HG03097 (cell line): Measurements from ENCODE around the gene STAT5A.
"Not testable (repeated sequence)": the region's sequence is repeated elsewhere in the genome, so short reads cannot be mapped to it uniquely, and the experiment has no call there.

Experiments used
- ATAC-seq: cut with Tn5 transposase; IDR thresholded peaks from one replicate; pipeline ENCODE4 v1.9.1; 2021; ENCODE audit not compliant: unreplicated experiment, low FRiP score

The STAT5A gene

DNA sequence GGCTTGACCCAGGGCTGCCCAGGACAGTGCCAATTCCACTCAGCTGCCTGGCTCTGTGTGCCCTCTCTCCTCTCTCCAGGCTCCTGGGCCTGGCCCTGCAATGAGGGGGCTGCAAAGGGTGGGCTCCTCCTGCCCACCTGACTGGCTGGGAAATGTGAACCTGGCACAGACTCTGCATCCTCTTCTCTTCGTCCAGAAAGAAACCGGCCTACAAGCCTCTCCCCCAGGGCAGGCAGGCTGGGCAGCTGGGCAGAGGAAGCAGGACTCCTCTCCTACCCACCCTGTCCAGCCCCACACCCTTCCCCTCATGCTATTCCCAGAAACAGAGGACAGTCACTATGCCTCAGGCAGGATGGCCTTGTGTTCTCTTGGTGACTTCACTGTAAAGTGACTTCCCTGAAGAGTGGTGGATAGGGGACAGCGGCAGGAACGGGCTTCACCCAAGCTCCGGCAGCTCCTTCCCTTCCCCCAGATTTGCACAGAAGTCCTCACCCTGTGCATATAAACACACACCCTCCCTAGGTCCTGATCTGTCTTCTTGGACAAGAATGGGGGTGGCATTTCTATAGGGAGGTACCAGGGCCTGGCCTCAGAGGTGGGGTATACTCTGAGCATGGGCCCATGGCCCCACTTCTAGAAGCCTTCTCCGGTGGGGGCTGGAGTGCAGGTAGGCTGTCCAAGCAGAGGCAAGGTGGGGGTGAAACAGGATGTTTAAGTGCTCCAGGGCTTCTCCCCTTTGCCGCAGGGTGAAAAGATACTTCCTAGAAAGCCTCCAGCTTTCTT, 4.9 kb upstream of the STAT5A start:
- ATAC-seq, result no peak

DNA sequence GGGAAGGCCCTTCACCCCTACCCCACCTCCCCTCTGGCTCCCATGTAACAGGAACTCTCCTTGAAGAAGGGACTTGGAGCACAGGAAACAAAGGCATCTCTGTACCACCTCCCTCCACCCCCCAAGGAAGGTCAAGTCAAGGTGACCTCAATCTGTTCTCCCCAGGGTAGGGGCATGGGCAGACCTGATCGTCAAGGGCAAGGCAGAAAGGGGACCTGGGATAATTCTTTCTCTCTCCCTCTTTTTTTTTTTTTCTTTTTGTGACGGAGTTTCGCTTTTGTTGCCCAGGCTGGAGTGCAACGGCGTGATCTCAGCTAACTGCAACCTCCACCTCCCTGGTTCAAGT, 4.3 kb upstream of the STAT5A start:
- no peak for ATAC-seq

DNA sequence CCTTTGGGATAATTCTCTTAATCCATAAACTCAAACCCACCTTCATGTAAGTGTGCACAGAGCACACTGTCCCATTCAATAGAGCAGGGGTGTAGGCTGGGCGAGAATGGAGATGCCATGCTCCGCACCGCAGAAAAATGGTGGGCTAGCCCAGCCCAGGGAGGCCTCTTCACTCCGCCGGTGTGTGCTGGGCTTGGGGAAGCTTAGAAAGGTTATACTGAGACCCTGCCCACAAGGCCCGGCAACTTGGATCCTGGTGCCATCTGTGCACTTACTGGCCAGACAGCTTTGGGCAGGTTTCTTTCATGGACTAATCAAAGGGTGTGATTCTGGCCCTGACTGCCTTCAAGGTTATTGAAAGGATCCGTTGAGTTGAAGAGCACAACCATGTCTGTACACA, 3.7 kb upstream of the STAT5A start:
- ATAC-seq, result no peak

- ATAC-seq, result no peak
Measured at GRCh38 chr17:42285346-42286050, 2.8 kb upstream of the STAT5A start.

DNA sequence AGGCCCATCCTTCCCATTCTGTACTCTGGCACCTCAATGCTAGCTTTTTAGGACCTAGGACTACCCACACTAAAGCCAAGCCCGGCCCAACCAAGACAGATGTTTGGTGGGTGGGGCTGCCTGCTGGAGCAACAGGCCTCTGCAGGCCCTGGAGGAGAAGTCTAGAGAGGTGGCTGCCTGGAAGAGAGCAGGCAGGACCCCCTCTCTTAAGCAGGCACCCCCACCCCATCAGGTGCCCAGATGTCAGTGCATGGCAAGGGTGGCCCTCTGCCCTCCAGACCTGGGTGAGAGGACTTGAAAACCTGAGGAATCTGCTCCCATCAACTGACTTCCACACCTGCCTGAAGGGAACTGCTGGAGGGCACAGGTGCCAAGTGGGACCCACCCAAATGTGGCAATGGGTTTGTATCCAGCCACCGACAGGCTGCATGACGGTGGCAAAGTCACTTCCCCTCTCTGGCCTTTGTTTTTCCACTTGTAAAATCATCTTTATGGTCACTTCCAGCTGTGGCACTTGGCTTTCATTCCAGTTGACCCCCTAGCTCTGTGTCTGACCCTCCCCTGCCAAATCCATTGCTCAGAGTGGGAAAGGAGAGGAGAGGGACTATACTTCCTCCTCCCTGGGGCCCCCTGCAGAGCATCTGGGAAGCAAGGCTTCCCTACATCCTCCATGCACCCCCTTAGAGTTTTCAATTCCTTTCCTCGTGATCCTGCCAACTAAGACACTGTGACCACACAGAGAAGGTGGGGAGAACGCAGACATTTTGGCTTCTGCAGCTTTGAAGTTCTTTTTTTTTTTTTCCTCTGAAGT, 1.7 kb upstream of the STAT5A start:
- ATAC-seq, result no peak

DNA sequence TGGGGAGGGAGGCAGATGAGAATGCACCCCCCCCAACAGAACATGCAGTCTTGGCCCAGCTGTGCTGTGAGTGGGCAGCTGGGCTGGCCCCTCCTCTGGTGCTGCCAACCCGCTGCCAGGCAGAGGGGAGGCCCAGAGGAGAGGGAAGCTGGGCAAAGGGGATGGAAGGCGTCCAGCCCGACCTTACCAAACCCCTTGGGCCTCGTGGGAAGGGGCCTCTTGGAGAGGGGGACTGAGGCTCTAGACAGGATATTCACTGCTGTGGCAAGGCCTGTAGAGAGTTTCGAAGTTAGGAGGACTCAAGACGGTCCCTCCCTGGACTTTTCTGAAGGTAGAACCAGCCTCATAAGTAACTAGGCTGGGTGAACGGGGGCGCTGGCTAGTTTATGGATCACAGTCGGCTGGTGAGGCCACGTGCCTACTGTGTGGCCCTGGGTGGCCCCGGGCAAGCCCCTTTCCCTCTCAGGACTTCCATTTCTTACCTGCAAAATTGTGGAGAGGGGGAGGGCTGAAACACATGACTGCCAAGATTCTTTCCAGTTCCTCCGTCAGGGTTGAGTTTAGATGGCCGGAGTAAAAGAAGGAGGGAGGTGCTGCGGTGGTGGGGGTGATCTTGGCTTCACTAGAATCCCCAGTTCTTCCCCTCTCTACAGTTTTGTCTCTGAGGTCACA, 857 bp upstream of the STAT5A start:
- ATAC-seq, result no peak

- no peak for ATAC-seq
Measured at GRCh38 chr17:42288803-42289610, 709 bp downstream of the STAT5A start.

- no peak for ATAC-seq
Measured at GRCh38 chr17:42289611-42290181, 1.4 kb downstream of the STAT5A start.

GRCh38 chr17:42290577-42290976, 2.3 kb downstream of the STAT5A start:
- no peak for ATAC-seq

GRCh38 chr17:42291129-42291528, 2.8 kb downstream of the STAT5A start:
- no peak for ATAC-seq

DNA sequence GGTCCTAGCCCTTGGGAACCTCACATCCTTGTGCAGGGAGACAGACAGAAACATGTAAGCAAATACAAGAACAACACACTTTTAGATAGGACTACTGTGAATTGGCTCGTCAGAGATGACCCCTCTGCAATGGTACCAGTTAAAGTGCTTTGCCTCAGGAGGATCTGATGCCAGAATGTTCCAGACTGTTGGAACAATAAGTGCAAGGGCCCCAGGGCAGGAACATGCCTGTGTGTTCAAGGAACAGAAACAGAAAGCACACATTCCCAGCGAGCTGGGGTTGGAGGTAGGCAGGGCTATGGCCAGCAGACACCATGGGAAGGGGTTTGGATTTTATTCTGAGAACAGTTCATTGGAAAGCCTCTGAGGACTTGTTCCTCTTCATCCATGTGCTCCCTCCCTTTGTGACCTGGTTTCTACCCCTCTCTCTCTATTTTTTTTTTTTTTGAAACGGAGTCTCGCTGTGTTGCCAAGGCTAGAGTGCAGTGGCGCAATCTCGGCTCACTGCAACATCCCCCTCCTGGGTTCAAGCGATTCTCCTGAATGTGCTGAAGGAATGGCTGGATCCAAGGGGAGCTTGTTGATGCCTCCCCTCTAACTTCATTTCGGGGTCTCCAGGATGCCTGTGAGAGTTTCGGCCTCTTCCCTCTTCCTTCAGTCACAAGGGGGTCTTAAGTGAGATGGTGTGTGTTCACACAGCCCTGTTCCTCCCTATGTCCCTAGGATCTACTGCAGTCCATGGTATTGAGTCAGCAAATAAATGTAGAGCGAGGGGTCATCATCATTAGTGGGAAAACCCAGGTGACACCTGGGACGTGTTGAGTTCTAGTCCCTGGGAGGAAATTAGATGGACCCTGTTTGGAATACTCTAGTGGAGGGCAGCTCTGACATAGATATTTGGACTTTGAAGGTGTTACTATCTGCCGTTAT, 6.4 kb downstream of the STAT5A start:
- no peak for ATAC-seq

DNA sequence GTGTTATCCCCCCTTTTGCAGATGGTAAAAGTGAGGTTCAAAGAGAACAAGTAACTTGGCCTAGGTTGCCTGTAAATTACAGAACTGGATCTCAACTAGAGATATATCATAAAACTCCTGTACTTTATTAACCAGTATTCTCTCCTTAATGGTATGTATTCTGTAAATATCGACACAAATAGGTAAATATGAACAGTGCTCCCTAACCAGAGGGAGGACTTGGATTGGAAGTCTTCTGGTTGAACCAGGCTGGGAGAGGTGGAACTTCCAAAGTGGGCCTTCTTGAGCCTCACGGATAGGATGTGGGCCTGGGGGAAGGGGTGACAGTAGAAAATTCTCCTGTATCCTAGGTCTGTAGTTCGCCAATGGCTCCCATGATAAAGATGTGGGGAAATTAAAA, 7.7 kb downstream of the STAT5A start:
- ATAC-seq, result no peak

GRCh38 chr17:42297775-42298174, 9.5 kb downstream of the STAT5A start:
- ATAC-seq, result not testable (repeated sequence)

GRCh38 chr17:42299361-42299760, 11.1 kb downstream of the STAT5A start:
- ATAC-seq, result not testable (repeated sequence)

- not testable (repeated sequence) for ATAC-seq
Measured at GRCh38 chr17:42299913-42300312, 11.6 kb downstream of the STAT5A start.

DNA sequence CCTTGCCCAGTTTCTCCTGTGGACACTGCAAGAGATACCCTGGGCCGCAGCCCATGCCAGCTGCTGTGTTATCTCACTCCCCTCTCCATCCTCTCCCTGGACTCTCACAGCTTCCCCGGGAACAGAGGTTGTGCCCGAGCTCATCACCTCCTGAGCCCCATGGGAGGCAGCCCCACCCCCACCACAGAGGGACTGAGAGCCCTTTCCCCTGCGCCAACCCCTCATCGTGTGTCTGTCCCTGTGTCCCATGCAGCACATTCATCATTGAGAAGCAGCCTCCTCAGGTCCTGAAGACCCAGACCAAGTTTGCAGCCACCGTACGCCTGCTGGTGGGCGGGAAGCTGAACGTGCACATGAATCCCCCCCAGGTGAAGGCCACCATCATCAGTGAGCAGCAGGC, 12.7 kb downstream of the STAT5A start:
- ATAC-seq, result no peak

DNA sequence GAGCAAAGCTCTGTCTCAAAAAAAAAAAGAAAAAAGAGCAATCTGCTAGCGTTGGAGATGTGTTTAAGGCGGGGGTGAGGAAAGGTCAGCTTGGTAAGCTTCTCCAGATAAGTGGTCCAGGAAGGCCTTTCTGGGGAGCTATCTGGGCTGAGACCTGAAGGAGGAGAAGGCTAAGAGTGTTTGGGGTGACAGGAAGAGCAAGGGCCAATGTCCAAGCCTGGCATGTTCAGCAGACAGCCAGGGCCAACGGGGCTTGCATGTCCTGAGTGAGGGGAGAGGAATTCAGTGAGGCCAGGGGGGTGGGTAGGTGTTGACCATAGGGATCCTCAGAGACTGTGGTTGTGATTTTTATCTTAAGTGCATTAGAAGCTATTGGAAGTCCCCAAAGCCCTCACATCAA, 15.4 kb downstream of the STAT5A start:
- no peak for ATAC-seq

- no peak for ATAC-seq
Measured at GRCh38 chr17:42304187-42305030, 16.1 kb downstream of the STAT5A start.
